Measurements from ENCODE around the gene ZNF157.
"Not testable (repeated sequence)": the region's sequence is repeated elsewhere in the genome, so short reads cannot be mapped to it uniquely, and the experiment has no call there.

ZNF157 gene

GRCh38 chrX:47370278-47370677 lies at the start of gene ZNF157:
ZNF157 (plus strand) TSS chrX:47370578; CDS start chrX:47370669, 91 bp downstream.
- H3K9ac ChIP-seq (ENCODE audit: low read length) = no peak within 1 kb of the TSS
- H3K27ac ChIP-seq (ENCODE audit: low read depth, low read length) = no peak within 1 kb of the TSS
- no peak within 1 kb of the TSS for H3K4me3 ChIP-seq (ENCODE audit: low read depth, low read length)
- H3K9me3 ChIP-seq (ENCODE audit: control insufficient read depth, insufficient read depth, low read depth, low read length) = no peaks in the 10 kb centered on the region; the same call in 1 of the 2 replicates
- H3K4me1 ChIP-seq (ENCODE audit: control insufficient read depth, insufficient read depth, low read length) = peaks cover 7% of the 10 kb centered on the region; the same call in 1 of the 2 replicates
- H3K27me3 ChIP-seq (ENCODE audit: control insufficient read depth, insufficient read depth, low read length) = no peaks in the 10 kb centered on the region
- H3K36me3 ChIP-seq (ENCODE audit: control insufficient read depth, insufficient read depth, low read length) = no peaks in the 10 kb centered on the region

DNA sequence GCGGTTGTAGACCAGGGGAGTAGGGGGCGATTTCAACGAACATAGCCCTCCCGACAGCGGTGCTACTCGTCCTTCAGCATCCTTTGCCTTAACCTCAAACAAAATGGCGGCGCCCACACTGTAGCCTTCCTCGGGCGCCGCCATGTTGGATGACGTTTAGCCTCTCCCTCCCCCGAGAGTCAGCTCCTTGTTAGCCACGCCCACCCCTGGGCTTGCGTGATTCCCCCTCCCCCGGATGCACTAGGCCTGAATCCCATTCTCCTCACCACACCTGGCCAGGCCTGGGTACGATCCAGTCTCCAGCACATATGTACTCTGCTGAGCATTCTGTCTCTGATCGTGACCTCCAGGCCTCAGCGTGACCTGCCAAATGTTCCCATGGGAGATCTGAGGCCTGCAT lies 49.0 kb upstream of the ZNF157 start:
- Histone ChIP-seq H3K27ac (ENCODE audit: low read depth, low read length) (peak overlapping the region; percentile 59), H3K36me3 (ENCODE audit: control insufficient read depth, insufficient read depth, low read length) (no peaks in the 10 kb centered on the region), H3K9me3 (ENCODE audit: control insufficient read depth, insufficient read depth, low read depth, low read length) (no peaks in the 10 kb centered on the region), H3K9ac (ENCODE audit: low read length) (peak overlapping the region; percentile 65), H3K27me3 (ENCODE audit: control insufficient read depth, insufficient read depth, low read length) (no peaks in the 10 kb centered on the region), H3K4me3 (ENCODE audit: low read depth, low read length) (peak overlapping the region; percentile 43), H3K4me1 (ENCODE audit: control insufficient read depth, insufficient read depth, low read length) (peaks cover 22% of the 10 kb centered on the region)

DNA sequence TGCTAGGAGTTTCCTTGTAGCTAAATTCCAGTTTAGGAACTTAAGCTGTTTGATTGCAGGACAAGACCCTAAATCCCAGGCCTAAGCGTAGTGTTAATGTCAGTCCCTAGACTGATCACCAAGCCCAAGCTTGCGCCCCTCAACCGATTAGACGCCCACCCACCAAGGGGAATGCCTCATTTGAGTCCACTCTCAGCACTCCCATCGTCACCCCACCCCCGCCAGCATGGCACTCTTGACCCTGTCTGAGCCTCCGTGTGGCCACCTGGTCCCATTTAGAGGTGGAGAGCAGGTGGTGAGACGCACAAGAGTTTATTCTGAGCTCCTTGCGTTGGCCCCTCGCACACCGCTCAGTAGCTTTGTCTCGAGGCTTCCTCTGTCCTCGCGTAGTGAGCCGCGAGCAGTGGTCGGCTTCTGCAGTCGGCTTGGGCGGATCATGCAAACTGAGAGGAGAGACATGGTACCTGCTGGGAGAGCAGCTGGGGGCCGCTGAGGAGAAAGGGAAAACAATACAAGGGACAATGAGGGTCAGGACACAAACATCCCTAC lies 48.5 kb upstream of the ZNF157 start:
- no peaks in the 10 kb centered on the region for H3K9me3 ChIP-seq (ENCODE audit: control insufficient read depth, insufficient read depth, low read depth, low read length)
- H3K9ac ChIP-seq (ENCODE audit: low read length) = peak overlapping the region; percentile 65
- H3K36me3 ChIP-seq (ENCODE audit: control insufficient read depth, insufficient read depth, low read length) = no peaks in the 10 kb centered on the region
- H3K27me3 ChIP-seq (ENCODE audit: control insufficient read depth, insufficient read depth, low read length) = no peaks in the 10 kb centered on the region
- H3K4me3 ChIP-seq (ENCODE audit: low read depth, low read length) = peak overlapping the region; percentile 43
- peaks cover 17% of the 10 kb centered on the region for H3K4me1 ChIP-seq (ENCODE audit: control insufficient read depth, insufficient read depth, low read length)
- peak overlapping the region; percentile 59 for H3K27ac ChIP-seq (ENCODE audit: low read depth, low read length)

GRCh38 chrX:47327902-47328301 lies 42.5 kb upstream of the ZNF157 start:
- Histone ChIP-seq H3K4me1 (ENCODE audit: control insufficient read depth, insufficient read depth, low read length) (0 out of 2 replicates have a peak, but pooled peaks cover 4% of the 10 kb centered on the region), H3K9ac (ENCODE audit: low read length) (no peak overlapping the region), H3K36me3 (ENCODE audit: control insufficient read depth, insufficient read depth, low read length) (no peaks in the 10 kb centered on the region), H3K27me3 (ENCODE audit: control insufficient read depth, insufficient read depth, low read length) (no peaks in the 10 kb centered on the region), H3K4me3 (ENCODE audit: low read depth, low read length) (no peak overlapping the region), H3K9me3 (ENCODE audit: control insufficient read depth, insufficient read depth, low read depth, low read length) (no peaks in the 10 kb centered on the region), H3K27ac (ENCODE audit: low read depth, low read length) (no peak overlapping the region)

DNA sequence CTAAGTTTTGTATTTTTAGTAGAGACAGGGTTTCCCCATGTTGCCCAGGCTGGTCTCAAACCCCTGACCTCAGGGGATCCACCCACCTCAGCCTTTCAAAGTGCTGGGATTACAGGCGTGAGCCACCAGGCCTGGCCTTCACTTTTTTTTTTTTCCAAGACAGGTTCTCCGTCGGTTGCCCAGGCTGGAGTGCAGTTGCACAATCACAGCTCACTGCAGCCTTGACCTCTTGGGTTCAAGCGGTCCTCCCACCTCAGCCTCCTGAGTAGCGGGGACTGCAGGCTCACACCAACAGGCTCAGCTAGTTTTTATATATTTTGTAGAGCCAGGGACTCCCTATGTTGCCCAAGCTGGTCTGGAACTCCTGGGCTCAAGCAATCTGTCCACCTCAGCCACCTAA lies 37.6 kb upstream of the ZNF157 start:
- H3K4me3 ChIP-seq (ENCODE audit: low read depth, low read length); H3K27ac ChIP-seq (ENCODE audit: low read depth, low read length); H3K27me3 ChIP-seq (ENCODE audit: control insufficient read depth, insufficient read depth, low read length); H3K4me1 ChIP-seq (ENCODE audit: control insufficient read depth, insufficient read depth, low read length); H3K9ac ChIP-seq (ENCODE audit: low read length); H3K9me3 ChIP-seq (ENCODE audit: control insufficient read depth, insufficient read depth, low read depth, low read length); H3K36me3 ChIP-seq (ENCODE audit: control insufficient read depth, insufficient read depth, low read length): not testable (repeated sequence)

GRCh38 chrX:47351706-47352105 lies 18.7 kb upstream of the ZNF157 start:
- Histone ChIP-seq H3K9ac (ENCODE audit: low read length) (no peak overlapping the region), H3K27me3 (ENCODE audit: control insufficient read depth, insufficient read depth, low read length) (no peaks in the 10 kb centered on the region), H3K36me3 (ENCODE audit: control insufficient read depth, insufficient read depth, low read length) (no peaks in the 10 kb centered on the region), H3K4me3 (ENCODE audit: low read depth, low read length) (no peak overlapping the region), H3K9me3 (ENCODE audit: control insufficient read depth, insufficient read depth, low read depth, low read length) (peaks cover 3% of the 10 kb centered on the region; the same call in 1 of the 2 replicates), H3K27ac (ENCODE audit: low read depth, low read length) (no peak overlapping the region), H3K4me1 (ENCODE audit: control insufficient read depth, insufficient read depth, low read length) (no peaks in the 10 kb centered on the region)

DNA sequence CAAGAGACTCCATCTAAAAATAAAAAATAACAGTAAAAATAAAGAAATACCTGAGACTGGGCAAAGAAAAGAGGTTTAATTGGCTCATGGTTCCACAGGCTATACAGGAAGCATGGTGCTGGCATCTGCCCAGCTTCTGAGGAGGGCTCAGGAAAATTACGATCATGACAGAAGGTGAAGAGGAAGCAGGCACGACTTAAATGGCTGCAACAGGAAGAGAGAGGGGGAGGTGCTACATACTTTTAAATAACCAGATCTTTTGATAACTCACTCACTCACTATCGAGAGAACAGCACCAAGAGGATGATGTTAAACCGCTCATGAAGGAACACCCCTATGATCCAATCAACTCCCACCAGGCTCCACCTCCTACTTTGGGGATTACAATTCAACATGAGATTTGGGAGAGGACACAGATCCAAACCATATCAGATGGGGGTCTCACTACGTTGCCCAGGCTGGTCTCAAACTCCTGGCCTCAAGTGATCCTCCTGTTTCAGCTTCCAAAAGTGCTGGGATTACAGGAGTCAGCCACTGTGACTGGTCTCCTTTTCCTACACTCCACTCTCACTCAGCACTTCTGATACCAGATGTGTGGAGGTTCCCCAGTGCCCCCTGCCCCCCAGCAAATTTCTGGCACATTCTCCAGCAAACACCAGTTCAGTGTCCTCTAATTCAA lies 11.9 kb upstream of the ZNF157 start:
- Histone ChIP-seq H3K36me3 (ENCODE audit: control insufficient read depth, insufficient read depth, low read length) (no peaks in the 10 kb centered on the region), H3K27me3 (ENCODE audit: control insufficient read depth, insufficient read depth, low read length) (no peaks in the 10 kb centered on the region), H3K9ac (ENCODE audit: low read length) (no peak overlapping the region), H3K4me1 (ENCODE audit: control insufficient read depth, insufficient read depth, low read length) (peaks cover 11% of the 10 kb centered on the region; the same call in 1 of the 2 replicates), H3K27ac (ENCODE audit: low read depth, low read length) (no peak overlapping the region), H3K4me3 (ENCODE audit: low read depth, low read length) (no peak overlapping the region), H3K9me3 (ENCODE audit: control insufficient read depth, insufficient read depth, low read depth, low read length) (no peaks in the 10 kb centered on the region; the same call in 1 of the 2 replicates)

- no peak overlapping the region for H3K27ac ChIP-seq (ENCODE audit: low read depth, low read length)
Observed at GRCh38 chrX:47360423-47361179, 9.8 kb upstream of the ZNF157 start.

DNA sequence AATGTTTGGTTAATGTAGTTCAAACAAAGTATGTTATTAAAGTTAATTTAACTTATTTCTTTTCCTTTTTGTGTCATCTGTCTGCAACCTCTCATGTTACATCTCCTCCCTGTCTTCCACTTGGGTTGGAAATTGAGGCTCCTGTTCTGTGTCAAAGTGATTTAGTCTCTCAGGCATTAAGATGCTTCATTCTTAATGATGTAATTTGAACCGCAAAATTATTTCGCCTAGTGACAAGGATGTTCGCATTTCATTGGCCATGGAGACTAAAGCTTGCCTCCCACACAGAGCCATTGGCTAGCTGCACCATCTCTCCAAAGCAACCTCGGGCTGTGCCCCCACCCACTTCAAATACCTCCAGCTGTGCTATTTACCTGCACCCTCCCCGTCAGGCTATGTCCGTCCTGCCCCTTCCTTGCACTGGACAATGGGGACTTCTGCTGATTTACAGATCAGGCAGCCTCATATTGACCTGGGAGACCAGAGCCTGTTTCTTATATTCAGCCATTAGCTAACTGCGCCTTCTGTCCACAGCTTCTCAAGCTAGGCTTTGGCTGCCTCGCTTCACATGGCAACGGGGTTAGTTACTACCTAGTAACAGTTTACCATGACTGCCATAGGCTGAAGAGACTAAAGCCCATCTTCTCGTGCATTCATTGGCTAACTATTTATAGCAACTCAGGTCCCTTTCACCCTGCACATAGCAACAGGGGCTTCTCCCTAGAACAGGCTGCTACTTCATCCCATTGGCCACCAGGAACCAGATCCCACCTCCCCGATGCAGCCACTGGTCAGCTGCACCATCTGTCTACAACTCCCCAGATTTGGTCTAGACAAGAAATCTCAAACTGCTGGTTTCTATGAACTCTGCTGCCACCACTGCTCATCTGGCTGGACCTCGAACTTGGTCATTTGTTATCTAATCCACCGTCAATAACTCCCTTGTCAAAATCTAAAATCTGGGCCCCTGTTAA lies 8.6 kb upstream of the ZNF157 start:
- H3K27ac ChIP-seq (ENCODE audit: low read depth, low read length) = peak overlapping the region; percentile 27; the same call in 1 of the 2 replicates
- no peaks in the 10 kb centered on the region for H3K27me3 ChIP-seq (ENCODE audit: control insufficient read depth, insufficient read depth, low read length)
- H3K9me3 ChIP-seq (ENCODE audit: control insufficient read depth, insufficient read depth, low read depth, low read length) = no peaks in the 10 kb centered on the region; the same call in 1 of the 2 replicates
- H3K9ac ChIP-seq (ENCODE audit: low read length) = peak overlapping the region; percentile 68
- H3K36me3 ChIP-seq (ENCODE audit: control insufficient read depth, insufficient read depth, low read length) = no peaks in the 10 kb centered on the region
- peak overlapping the region; percentile 62 for H3K4me3 ChIP-seq (ENCODE audit: low read depth, low read length)
- H3K4me1 ChIP-seq (ENCODE audit: control insufficient read depth, insufficient read depth, low read length) = peaks cover 13% of the 10 kb centered on the region; the same call in 1 of the 2 replicates

More at GRCh38 chrX:47360423-47361179, 9.8 kb upstream of the ZNF157 start:
- H3K27me3 ChIP-seq (ENCODE audit: control insufficient read depth, insufficient read depth, low read length) = no peaks in the 10 kb centered on the region
- no peak overlapping the region for H3K4me3 ChIP-seq (ENCODE audit: low read depth, low read length)
- peaks cover 11% of the 10 kb centered on the region; the same call in 1 of the 2 replicates for H3K4me1 ChIP-seq (ENCODE audit: control insufficient read depth, insufficient read depth, low read length)
- H3K9ac ChIP-seq (ENCODE audit: low read length) = no peak overlapping the region
- no peaks in the 10 kb centered on the region; the same call in 1 of the 2 replicates for H3K9me3 ChIP-seq (ENCODE audit: control insufficient read depth, insufficient read depth, low read depth, low read length)
- no peaks in the 10 kb centered on the region for H3K36me3 ChIP-seq (ENCODE audit: control insufficient read depth, insufficient read depth, low read length)

DNA sequence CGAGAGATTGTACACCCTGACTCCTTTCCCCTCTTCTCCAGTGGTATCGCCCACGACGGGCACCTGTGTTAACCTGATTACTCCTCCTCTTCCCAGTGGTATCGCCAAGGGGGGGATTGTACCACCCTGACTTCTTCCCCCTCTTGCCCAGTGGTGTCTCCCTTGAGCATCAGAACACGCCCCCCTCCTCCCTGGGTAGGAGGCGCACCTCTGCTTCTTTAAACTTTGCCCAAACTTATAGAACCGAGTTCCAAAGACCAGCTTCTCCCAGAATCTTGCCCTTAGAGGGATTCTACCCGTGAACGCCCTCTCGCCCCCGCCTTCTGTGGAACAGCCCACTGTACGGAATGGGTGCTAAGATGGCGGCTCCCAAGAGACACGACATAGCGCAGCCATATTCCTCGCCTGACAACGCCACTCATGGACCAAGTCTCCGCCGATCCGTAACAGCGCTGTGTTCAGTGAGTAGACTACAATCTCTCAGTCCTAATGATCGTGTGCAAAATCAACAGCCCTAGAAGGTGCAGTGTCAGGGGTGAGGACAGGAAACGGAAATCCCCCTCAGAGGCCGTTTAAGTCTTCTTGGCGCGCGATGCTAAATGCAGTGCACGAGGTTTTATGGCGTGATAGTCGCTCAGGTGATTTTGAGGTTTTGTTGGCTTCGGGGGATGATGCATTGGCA lies 4.2 kb upstream of the ZNF157 start:
- Histone ChIP-seq H3K9ac (ENCODE audit: low read length) (peak overlapping the region; percentile 93), H3K4me3 (ENCODE audit: low read depth, low read length) (peak overlapping the region; percentile 66), H3K9me3 (ENCODE audit: control insufficient read depth, insufficient read depth, low read depth, low read length) (no peaks in the 10 kb centered on the region; the same call in 1 of the 2 replicates), H3K36me3 (ENCODE audit: control insufficient read depth, insufficient read depth, low read length) (no peaks in the 10 kb centered on the region), H3K27ac (ENCODE audit: low read depth, low read length) (peak overlapping the region; percentile 64), H3K27me3 (ENCODE audit: control insufficient read depth, insufficient read depth, low read length) (no peaks in the 10 kb centered on the region), H3K4me1 (ENCODE audit: control insufficient read depth, insufficient read depth, low read length) (peaks cover 12% of the 10 kb centered on the region; the same call in 1 of the 2 replicates)

Data from HUES6 (cell line).